Panc1 (cell line): Measurements from ENCODE around the gene ADI1. TPM values are rescaled to one million over a fixed set of nuclear protein-coding genes. Genes with fewer than 3 reads are reported as not detected.

Source experiments
- ATAC-seq: fragments of 200-7000 bp; cut with Tn5 transposase; 2 replicates; pipeline ENCODE4 v1.9.1; 2020; ENCODE audit warnings: mild to moderate bottlenecking, moderate library complexity
- BruUV-seq: library from RNA; stranded (reverse); fragments of 400-500 nt; replicated peaks from 2 replicates; lab custom pipeline; 2021; lab: Mats Ljungman, UMichigan
- CTCF ChIA-PET: fragments of 300-600 bp; sonication (Branson Sonifier 250); formaldehyde crosslinking; loops from one replicate; lab custom pipeline; 2022; ENCODE audit warnings: antibody characterized with exemption; lab: Charles Lee
- POLR2A ChIA-PET: fragments of 300-600 bp; sonication (Branson Sonifier 250); formaldehyde crosslinking; loops from one replicate; lab custom pipeline; 2022; ENCODE audit warnings: antibody characterized with exemption; lab: Charles Lee
- DNase-seq: peaks from one replicate; pipeline ENCODE4 v3.0.0-alpha.2; 2010; ENCODE audit warnings: low read depth, low spot score
- H3K27ac ChIP-seq: 2 replicates; pipeline ENCODE4 v1.5.1; 2011; ENCODE audit warnings: mild to moderate bottlenecking, low read length, inconsistent platforms
- H3K27me3 ChIP-seq: fragments of 200-500 bp; sonication (Bioruptor generic); 2 replicates; pipeline ENCODE4 v1.6.0; 2014; ENCODE audit warnings: low read length, inconsistent platforms; ENCODE audit not compliant: control insufficient read depth, insufficient read depth
- H3K36me3 ChIP-seq: fragments of 200-500 bp; sonication (Bioruptor generic); 2 replicates; pipeline ENCODE4 v1.5.1; 2014; ENCODE audit warnings: inconsistent platforms, mild to moderate bottlenecking, low read length, moderate library complexity; ENCODE audit not compliant: control insufficient read depth, insufficient read depth
- H3K4me1 ChIP-seq: 2 replicates; pipeline ENCODE4 v1.5.1; 2011; ENCODE audit warnings: inconsistent platforms, mild to moderate bottlenecking, low read length, moderate library complexity; ENCODE audit not compliant: control insufficient read depth, insufficient read depth
- H3K4me3 ChIP-seq, 2 experiments: 2 replicates each; pipeline ENCODE4 v1.5.1; 2011 to 2012; ENCODE audit warnings: low read depth in 2 of 2, low read length in 2 of 2, mild to moderate bottlenecking in 2 of 2, inconsistent platforms in 1 of 2, moderate library complexity in 1 of 2
- H3K9me3 ChIP-seq: fragments of 200-500 bp; sonication (Bioruptor generic); 2 replicates; pipeline ENCODE4 v1.5.1; 2014; ENCODE audit warnings: low read depth, mild to moderate bottlenecking, inconsistent platforms, low read length, moderate library complexity; ENCODE audit not compliant: control insufficient read depth, insufficient read depth
- POLR2AphosphoS5 ChIP-seq: IDR thresholded peaks from 2 replicates; pipeline ENCODE4 v1.6.1; 2012; ENCODE audit warnings: mild to moderate bottlenecking, low read depth, low read length, moderate library complexity
- SIN3A ChIP-seq: IDR thresholded peaks from 2 replicates; pipeline ENCODE4 v1.6.1; 2012; ENCODE audit warnings: low read depth, mild to moderate bottlenecking, low read length, moderate library complexity, borderline replicate concordance; ENCODE audit not compliant: insufficient read depth
- TCF7L2 ChIP-seq: IDR thresholded peaks from 2 replicates; pipeline ENCODE4 v1.6.1; 2011; ENCODE audit warnings: mild to moderate bottlenecking, low read depth, low read length, inconsistent platforms
- in situ Hi-C: cut with HindIII; loops from 2 replicates; pipeline ENCODE4 v1.10.0; 2016; ENCODE audit warnings: low sequenced_read_pairs, low pct_unique_long_range_greater_than_20kb
- intact Hi-C: fragments of 100-400 bp; cut with micrococcal nuclease; formaldehyde crosslinking; loops from one replicate; pipeline ENCODE4 v1.10.0; 2022; ENCODE audit not compliant: unreplicated experiment
- total RNA-seq: library from RNA; stranded (reverse); gene quantifications from one replicate; pipeline ENCODE4 v1.2.1, GENCODE V29; 2021; ENCODE audit not compliant: unreplicated experiment
- TF ChIP-seq, protein P1 (sequence below): fragments of 450-650 bp; IDR thresholded peaks from 2 replicates; pipeline ENCODE4 v1.5.1; 2017; ENCODE audit warnings: mild to moderate bottlenecking
- TF ChIP-seq, protein P2 (sequence below), 2 experiments: IDR thresholded peaks; 2 replicates each; pipeline ENCODE4 v1.6.1; 2011 to 2012; ENCODE audit warnings: low read depth in 2 of 2, control low read depth in 1 of 2, low read length in 1 of 2, mild to moderate bottlenecking in 1 of 2, moderate library complexity in 1 of 2; ENCODE audit not compliant: insufficient read depth in 1 of 2

The ADI1 gene
- total RNA-seq, 1 experiment from 2014 or later = 42.9 TPM

DNA sequence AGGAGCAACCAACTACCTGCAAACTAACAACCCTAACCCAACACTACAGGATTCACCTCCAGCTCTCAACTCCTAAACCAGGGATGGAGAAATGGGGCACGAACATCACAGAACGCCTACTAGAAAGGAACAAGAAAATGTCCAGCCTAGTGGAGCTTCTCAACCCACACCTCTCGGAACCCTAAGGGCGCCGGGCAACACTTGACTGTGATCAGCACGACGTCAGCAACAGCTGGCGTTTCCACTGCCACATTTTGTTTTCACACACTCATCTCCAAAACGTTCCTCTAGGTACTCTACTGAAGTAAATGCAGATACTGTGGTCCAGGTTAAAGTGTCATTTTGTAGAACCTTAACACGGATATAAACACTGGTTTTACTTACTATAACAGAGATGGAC is 34.6 kb upstream of the ADI1 start:
- H3K27me3 ChIP-seq = no peaks in the 10 kb centered on the region
- in situ Hi-C loops = no loop called here
- ChIA-PET CTCF (no interaction called here), POLR2A (no interaction called here)
- intact Hi-C loops = no loop called here
- no peak overlapping the region for H3K4me3 ChIP-seq
- peaks cover 31% of the 10 kb centered on the region for H3K36me3 ChIP-seq
- DNase-seq (no peak), ATAC-seq (no peak)
- no peak overlapping the region for H3K27ac ChIP-seq
- H3K4me1 ChIP-seq = no peaks in the 10 kb centered on the region; the same call in 1 of the 2 replicates
- H3K9me3 ChIP-seq = no peaks in the 10 kb centered on the region
- TF ChIP-seq SIN3A = no peak
- TF ChIP-seq POLR2AphosphoS5 = no peak
- no peak for TF ChIP-seq TCF7L2
- BruUV-seq = no TSS peak

DNA sequence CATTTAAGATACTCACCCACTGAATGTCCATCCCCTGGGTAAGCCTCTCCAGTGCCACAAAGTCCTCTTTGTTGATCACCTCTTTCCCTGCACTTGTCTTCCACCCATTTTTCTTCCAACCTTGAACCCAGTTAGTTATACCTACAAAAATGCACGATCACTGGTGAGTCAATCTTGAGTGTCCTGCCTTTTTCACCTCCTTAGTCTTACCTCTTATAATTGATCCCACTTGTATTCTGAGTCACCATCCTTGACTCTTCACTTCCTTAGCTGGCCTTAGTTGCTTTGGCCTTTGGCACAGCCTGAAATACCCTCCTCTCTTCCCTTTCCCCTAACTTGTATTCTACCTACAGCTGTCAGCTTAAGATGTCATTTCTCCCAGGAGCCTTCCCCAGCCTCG is 28.6 kb upstream of the ADI1 start:
- BruUV-seq = no TSS peak
- ATAC-seq = no peak
- ChIA-PET CTCF (no interaction called here), POLR2A (no interaction called here)
- intact Hi-C loops (no loop called here), in situ Hi-C loops (no loop called here)
- H3K4me1 ChIP-seq = no peaks in the 10 kb centered on the region
- no peak for DNase-seq
- no peaks in the 10 kb centered on the region for H3K27me3 ChIP-seq
- peaks cover 28% of the 10 kb centered on the region for H3K36me3 ChIP-seq
- TF ChIP-seq TCF7L2 (no peak), POLR2AphosphoS5 (no peak), SIN3A (no peak)
- TF ChIP-seq, protein P1, sequence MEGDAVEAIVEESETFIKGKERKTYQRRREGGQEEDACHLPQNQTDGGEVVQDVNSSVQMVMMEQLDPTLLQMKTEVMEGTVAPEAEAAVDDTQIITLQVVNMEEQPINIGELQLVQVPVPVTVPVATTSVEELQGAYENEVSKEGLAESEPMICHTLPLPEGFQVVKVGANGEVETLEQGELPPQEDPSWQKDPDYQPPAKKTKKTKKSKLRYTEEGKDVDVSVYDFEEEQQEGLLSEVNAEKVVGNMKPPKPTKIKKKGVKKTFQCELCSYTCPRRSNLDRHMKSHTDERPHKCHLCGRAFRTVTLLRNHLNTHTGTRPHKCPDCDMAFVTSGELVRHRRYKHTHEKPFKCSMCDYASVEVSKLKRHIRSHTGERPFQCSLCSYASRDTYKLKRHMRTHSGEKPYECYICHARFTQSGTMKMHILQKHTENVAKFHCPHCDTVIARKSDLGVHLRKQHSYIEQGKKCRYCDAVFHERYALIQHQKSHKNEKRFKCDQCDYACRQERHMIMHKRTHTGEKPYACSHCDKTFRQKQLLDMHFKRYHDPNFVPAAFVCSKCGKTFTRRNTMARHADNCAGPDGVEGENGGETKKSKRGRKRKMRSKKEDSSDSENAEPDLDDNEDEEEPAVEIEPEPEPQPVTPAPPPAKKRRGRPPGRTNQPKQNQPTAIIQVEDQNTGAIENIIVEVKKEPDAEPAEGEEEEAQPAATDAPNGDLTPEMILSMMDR = no peak
- TF ChIP-seq, protein P2, sequence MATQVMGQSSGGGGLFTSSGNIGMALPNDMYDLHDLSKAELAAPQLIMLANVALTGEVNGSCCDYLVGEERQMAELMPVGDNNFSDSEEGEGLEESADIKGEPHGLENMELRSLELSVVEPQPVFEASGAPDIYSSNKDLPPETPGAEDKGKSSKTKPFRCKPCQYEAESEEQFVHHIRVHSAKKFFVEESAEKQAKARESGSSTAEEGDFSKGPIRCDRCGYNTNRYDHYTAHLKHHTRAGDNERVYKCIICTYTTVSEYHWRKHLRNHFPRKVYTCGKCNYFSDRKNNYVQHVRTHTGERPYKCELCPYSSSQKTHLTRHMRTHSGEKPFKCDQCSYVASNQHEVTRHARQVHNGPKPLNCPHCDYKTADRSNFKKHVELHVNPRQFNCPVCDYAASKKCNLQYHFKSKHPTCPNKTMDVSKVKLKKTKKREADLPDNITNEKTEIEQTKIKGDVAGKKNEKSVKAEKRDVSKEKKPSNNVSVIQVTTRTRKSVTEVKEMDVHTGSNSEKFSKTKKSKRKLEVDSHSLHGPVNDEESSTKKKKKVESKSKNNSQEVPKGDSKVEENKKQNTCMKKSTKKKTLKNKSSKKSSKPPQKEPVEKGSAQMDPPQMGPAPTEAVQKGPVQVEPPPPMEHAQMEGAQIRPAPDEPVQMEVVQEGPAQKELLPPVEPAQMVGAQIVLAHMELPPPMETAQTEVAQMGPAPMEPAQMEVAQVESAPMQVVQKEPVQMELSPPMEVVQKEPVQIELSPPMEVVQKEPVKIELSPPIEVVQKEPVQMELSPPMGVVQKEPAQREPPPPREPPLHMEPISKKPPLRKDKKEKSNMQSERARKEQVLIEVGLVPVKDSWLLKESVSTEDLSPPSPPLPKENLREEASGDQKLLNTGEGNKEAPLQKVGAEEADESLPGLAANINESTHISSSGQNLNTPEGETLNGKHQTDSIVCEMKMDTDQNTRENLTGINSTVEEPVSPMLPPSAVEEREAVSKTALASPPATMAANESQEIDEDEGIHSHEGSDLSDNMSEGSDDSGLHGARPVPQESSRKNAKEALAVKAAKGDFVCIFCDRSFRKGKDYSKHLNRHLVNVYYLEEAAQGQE (IDR thresholded peaks at IDR 0.05; ENCODE audit: insufficient read depth in 1 of 2, low read depth in 2 of 2, low read length in 1 of 2) = no peak
- no peaks in the 10 kb centered on the region for H3K9me3 ChIP-seq
- no peak overlapping the region for H3K27ac ChIP-seq
- no peak overlapping the region for H3K4me3 ChIP-seq

DNA sequence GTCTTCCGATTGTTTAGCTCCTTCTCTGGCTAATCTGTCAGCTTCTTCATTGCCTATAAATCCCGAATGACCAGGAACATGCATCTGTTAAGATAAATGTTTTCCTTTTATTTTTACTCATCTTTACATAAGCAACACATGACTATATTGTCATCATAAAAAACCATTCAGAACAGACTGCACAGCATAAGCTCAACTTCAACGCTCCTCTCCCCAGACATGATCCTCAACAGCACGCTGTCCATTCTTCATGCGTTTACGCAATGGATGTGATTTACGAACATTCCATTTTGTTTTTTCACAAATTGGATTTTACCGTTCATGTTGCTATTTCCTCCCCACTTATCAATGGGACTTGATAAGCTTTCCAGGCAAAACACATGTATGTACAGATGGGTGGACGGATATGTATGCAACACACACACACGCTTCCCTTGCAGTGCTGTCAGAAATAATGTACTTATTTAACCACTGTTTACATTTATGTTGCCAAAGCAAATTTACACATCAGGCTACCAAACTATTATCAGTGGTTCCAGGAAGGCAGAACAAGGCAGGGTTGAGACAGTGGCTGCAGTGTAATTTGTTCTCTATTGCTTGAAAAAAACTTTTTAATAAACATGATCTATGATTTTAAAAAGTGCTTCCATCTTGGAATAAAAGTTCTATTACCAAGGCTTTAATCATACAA is 26.6 kb upstream of the ADI1 start:
- in situ Hi-C loops (no loop called here), intact Hi-C loops (no loop called here)
- CTCF ChIA-PET = no interaction called here
- Histone ChIP-seq H3K36me3 (peaks cover 27% of the 10 kb centered on the region), H3K9me3 (no peaks in the 10 kb centered on the region), H3K27ac (no peak overlapping the region), H3K4me1 (no peaks in the 10 kb centered on the region), H3K4me3 (no peak overlapping the region), H3K27me3 (no peaks in the 10 kb centered on the region)
- DNase-seq (no peak), ATAC-seq (no peak)
- POLR2A ChIA-PET = no interaction called here
- TF ChIP-seq, protein P1 = no peak
- TF ChIP-seq, protein P2 (IDR thresholded peaks at IDR 0.05; ENCODE audit: insufficient read depth in 1 of 2, low read depth in 2 of 2, low read length in 1 of 2) = no peak
- TF ChIP-seq SIN3A (no peak), POLR2AphosphoS5 (no peak), TCF7L2 (no peak)
- no TSS peak for BruUV-seq
